H1 (cell line): ENCODE data around the gene PTGES. TPM values are rescaled to one million over a fixed set of nuclear protein-coding genes. Genes with fewer than 3 reads are reported as not detected.

Source experiments
- CTCF ChIA-PET: fragments of 300-600 bp; sonication (Branson Sonifier 250); formaldehyde crosslinking; loops from one replicate; lab custom pipeline; 2021; ENCODE audit not compliant: partially characterized antibody; lab: Charles Lee
- POLR2A ChIA-PET: fragments of 300-600 bp; sonication (Branson Sonifier 250); formaldehyde crosslinking; loops from one replicate; lab custom pipeline; 2021; ENCODE audit warnings: inconsistent platforms; ENCODE audit not compliant: partially characterized antibody; lab: Charles Lee
- DNase-seq, 2 experiments: peaks; one replicate each; pipeline versions ENCODE4 v3.0.0 to v3.0.0-alpha.2; 2010 to 2022; ENCODE audit warnings: low spot score in 2 of 2, low read depth in 1 of 2, mixed read lengths in 1 of 2
- FAIRE-seq: peaks from 2 replicates; lab custom pipeline; 2011; peaks lifted over from hg19 to GRCh38; lab: Jason Lieb, UNC
- H2AFZ ChIP-seq: 2 replicates; pipeline ENCODE4 v1.8.1; 2012; ENCODE audit warnings: low read length, inconsistent platforms
- H2AK5ac ChIP-seq: 2 replicates; pipeline ENCODE4 v1.6.1; 2013; ENCODE audit warnings: low read depth, low read length
- H2BK120ac ChIP-seq: replicated peaks from 2 replicates; pipeline ENCODE3; 2013; ENCODE audit warnings: low read depth, low read length, inconsistent platforms
- H2BK12ac ChIP-seq: 2 replicates; pipeline ENCODE4 v1.6.1; 2013; ENCODE audit warnings: low read depth, low read length
- H2BK15ac ChIP-seq: 2 replicates; pipeline ENCODE4 v1.6.1; 2013; ENCODE audit warnings: low read length
- H2BK20ac ChIP-seq: 2 replicates; pipeline ENCODE4 v1.6.1; 2013; ENCODE audit warnings: low read length
- H2BK5ac ChIP-seq: 2 replicates; pipeline ENCODE4 v1.6.1; 2013; ENCODE audit warnings: low read depth, low read length
- H3K14ac ChIP-seq: 2 replicates; pipeline ENCODE4 v1.6.1; 2013; ENCODE audit warnings: inconsistent platforms; ENCODE audit not compliant: insufficient read length
- H3K18ac ChIP-seq: 2 replicates; pipeline ENCODE4 v1.6.1; 2013; ENCODE audit warnings: low read length; ENCODE audit errors: extremely low read depth
- H3K23ac ChIP-seq: 2 replicates; pipeline ENCODE4 v1.6.1; 2013; ENCODE audit warnings: inconsistent platforms; ENCODE audit not compliant: insufficient read length
- H3K23me2 ChIP-seq: 2 replicates; pipeline ENCODE4 v1.6.1; 2013; ENCODE audit warnings: low read depth, low read length
- H3K27ac ChIP-seq: 2 replicates; pipeline ENCODE4 v1.6.1; 2011; ENCODE audit warnings: low read depth, low read length, inconsistent platforms
- H3K27me3 ChIP-seq, 4 experiments: replicated peaks in 1 of 4; 1 replicate in 1 of 4; 2 replicates in 3 of 4; pipeline versions ENCODE4 v1.6.1 to v1.8.1; 2011 to 2013; ENCODE audit warnings: low read length in 3 of 4, mild to moderate bottlenecking in 3 of 4, inconsistent platforms in 2 of 4, mixed read lengths in 2 of 4, moderate library complexity in 1 of 4; ENCODE audit not compliant: control insufficient read depth in 3 of 4, insufficient read depth in 3 of 4; ENCODE audit errors: extremely low read depth in 1 of 4
- H3K36me3 ChIP-seq, 4 experiments: 2 replicates each; pipeline versions ENCODE4 v1.6.1 to v1.8.1; 2011 to 2013; ENCODE audit warnings: mild to moderate bottlenecking in 4 of 4, low read length in 3 of 4, moderate library complexity in 2 of 4, control low read depth in 1 of 4, inconsistent platforms in 1 of 4; ENCODE audit not compliant: insufficient read depth in 4 of 4, control insufficient read depth in 2 of 4
- H3K4ac ChIP-seq: replicated peaks from 2 replicates; pipeline ENCODE3; 2013; ENCODE audit warnings: low read length, low read depth, mixed read lengths, inconsistent platforms; ENCODE audit not compliant: insufficient read length
- H3K4me1 ChIP-seq, 4 experiments: replicated peaks in 1 of 4; 1 replicate in 1 of 4; 2 replicates in 3 of 4; pipeline versions ENCODE4 v1.6.1 to v1.8.1; 2011 to 2013; ENCODE audit warnings: low read length in 3 of 4, inconsistent platforms in 2 of 4, mixed read lengths in 1 of 4; ENCODE audit not compliant: insufficient read depth in 4 of 4, control insufficient read depth in 3 of 4
- H3K4me2 ChIP-seq, 2 experiments: 2 replicates each; pipeline versions ENCODE4 v1.6.1 to v1.8.1; 2011 to 2013; ENCODE audit warnings: low read depth in 2 of 2, low read length in 2 of 2, control low read depth in 1 of 2, inconsistent platforms in 1 of 2, mild to moderate bottlenecking in 1 of 2; ENCODE audit not compliant: insufficient read depth in 1 of 2
- H3K4me3 ChIP-seq, 4 experiments: fragments of 200-600, 300-600 bp in 1 of 4; sonication (generic), shearing (Covaris generic), sonication (Bioruptor Twin) in 1 of 4; 2 replicates each; pipeline versions ENCODE4 v1.5.1 to v1.8.1; 2011 to 2016; ENCODE audit warnings: low read length in 4 of 4, low read depth in 3 of 4, control low read depth in 2 of 4, inconsistent platforms in 2 of 4, mild to moderate bottlenecking in 2 of 4, mixed read lengths in 1 of 4, moderate library complexity in 1 of 4; ENCODE audit not compliant: insufficient read depth in 2 of 4; ENCODE audit errors: extremely low read depth in 1 of 4
- H3K56ac ChIP-seq: replicated peaks from 2 replicates; pipeline ENCODE3; 2013; ENCODE audit warnings: low read depth, mild to moderate bottlenecking, mixed read lengths, low read length, inconsistent platforms; ENCODE audit not compliant: insufficient read length
- H3K79me1 ChIP-seq: 2 replicates; pipeline ENCODE4 v1.6.1; 2013; ENCODE audit warnings: low read depth, low read length, control low read depth
- H3K79me2 ChIP-seq, 2 experiments: 2 replicates each; pipeline versions ENCODE4 v1.6.1 to v1.8.1; 2012 to 2013; ENCODE audit warnings: low read length in 2 of 2, mild to moderate bottlenecking in 2 of 2, inconsistent platforms in 1 of 2; ENCODE audit not compliant: insufficient read depth in 2 of 2, control insufficient read depth in 1 of 2
- H3K9ac ChIP-seq, 4 experiments: replicated peaks in 1 of 4; 1 replicate in 1 of 4; 2 replicates in 3 of 4; pipeline versions ENCODE4 v1.6.1 to v1.8.1; 2011 to 2013; ENCODE audit warnings: low read depth in 3 of 4, low read length in 3 of 4, control low read depth in 2 of 4, mild to moderate bottlenecking in 2 of 4, moderate library complexity in 2 of 4, inconsistent platforms in 1 of 4; ENCODE audit errors: extremely low read depth in 1 of 4
- H3K9me3 ChIP-seq, 2 experiments: 2 replicates each; pipeline versions ENCODE4 v1.6.1 to v1.8.1; 2012 to 2013; ENCODE audit warnings: mild to moderate bottlenecking in 2 of 2, moderate library complexity in 2 of 2, control low read depth in 1 of 2, inconsistent platforms in 1 of 2, low read depth in 1 of 2, low read length in 1 of 2, mixed read lengths in 1 of 2; ENCODE audit not compliant: insufficient read depth in 2 of 2
- H4K20me1 ChIP-seq, 2 experiments: replicated peaks in 1 of 2; 2 replicates each; pipeline versions ENCODE3 to v1.8.1; 2011 to 2013; ENCODE audit warnings: inconsistent platforms in 2 of 2, low read length in 2 of 2, mild to moderate bottlenecking in 1 of 2; ENCODE audit not compliant: insufficient read depth in 2 of 2, control insufficient read depth in 1 of 2
- H4K5ac ChIP-seq: 2 replicates; pipeline ENCODE4 v1.6.1; 2013; ENCODE audit warnings: low read length, low read depth, mixed read lengths, inconsistent platforms; ENCODE audit not compliant: insufficient read length
- H4K8ac ChIP-seq: 2 replicates; pipeline ENCODE4 v1.8.0; 2013; ENCODE audit warnings: mild to moderate bottlenecking, moderate library complexity, low read length, inconsistent platforms; ENCODE audit not compliant: insufficient read depth; ENCODE audit errors: extremely low read depth
- H4K91ac ChIP-seq: replicated peaks from 2 replicates; pipeline ENCODE3; 2013; ENCODE audit warnings: low read length, mixed read lengths, inconsistent platforms; ENCODE audit not compliant: insufficient read length
- BCL11A ChIP-seq, 2 experiments: IDR thresholded peaks; one replicate each; pipeline ENCODE4 v1.6.1; 2011; ENCODE audit warnings: low read depth in 2 of 2, low read length in 2 of 2, mild to moderate bottlenecking in 2 of 2
- FOSL1 ChIP-seq: IDR thresholded peaks from 2 replicates; pipeline ENCODE4 v1.6.1; 2011; ENCODE audit warnings: mild to moderate bottlenecking, low read depth, low read length, moderate library complexity; ENCODE audit not compliant: insufficient read depth
- KDM4A ChIP-seq: IDR thresholded peaks from one replicate; pipeline ENCODE4 v1.7.1; 2012; ENCODE audit warnings: low read depth, mild to moderate bottlenecking, moderate library complexity, low read length, inconsistent platforms; ENCODE audit not compliant: severe bottlenecking
- MAFK ChIP-seq: IDR thresholded peaks from 2 replicates; pipeline ENCODE4 v1.6.1; 2012; ENCODE audit warnings: low read depth, mild to moderate bottlenecking, improper control_type of control experiment, low read length
- PHF8 ChIP-seq: fragments of 200-600 bp; sonication (generic); conservative IDR thresholded peaks from 2 replicates; pipeline ENCODE4 v1.7.1; 2012; ENCODE audit warnings: low read depth, mild to moderate bottlenecking, inconsistent platforms, low read length, moderate library complexity
- POLR2AphosphoS5 ChIP-seq: IDR thresholded peaks from 2 replicates; pipeline ENCODE4 v1.6.1; 2011; ENCODE audit warnings: low read depth, low read length
- POU5F1 ChIP-seq: IDR thresholded peaks from 2 replicates; pipeline ENCODE4 v1.6.1; 2011; ENCODE audit warnings: low read depth, mild to moderate bottlenecking, low read length, moderate library complexity
- RAD21 ChIP-seq, 2 experiments: IDR thresholded peaks in 1 of 2; conservative IDR thresholded peaks in 1 of 2; 2 replicates each; pipeline ENCODE4 v1.6.1; 2011; ENCODE audit warnings: low read depth in 2 of 2, low read length in 2 of 2, improper control_type of control experiment in 1 of 2, inconsistent platforms in 1 of 2, mild to moderate bottlenecking in 1 of 2, moderate library complexity in 1 of 2
- RBBP5 ChIP-seq: IDR thresholded peaks from 2 replicates; pipeline ENCODE4 v1.7.1; 2012; ENCODE audit warnings: low read depth, mild to moderate bottlenecking, inconsistent platforms, low read length, moderate library complexity, borderline replicate concordance
- RFX5 ChIP-seq: IDR thresholded peaks from 2 replicates; pipeline ENCODE4 v1.6.1; 2011; ENCODE audit warnings: low read depth, low read length, improper control_type of control experiment, borderline replicate concordance
- SAP30 ChIP-seq: fragments of 300-600 bp; sonication (generic); IDR thresholded peaks from 2 replicates; pipeline ENCODE4 v1.7.1; 2012; ENCODE audit warnings: low read length, moderate library complexity, mild to moderate bottlenecking, inconsistent platforms; ENCODE audit not compliant: insufficient read depth, insufficient replicate concordance
- TBP ChIP-seq: IDR thresholded peaks from 2 replicates; pipeline ENCODE4 v1.6.1; 2011; ENCODE audit warnings: low read depth, low read length, improper control_type of control experiment
- TEAD4 ChIP-seq: IDR thresholded peaks from 2 replicates; pipeline ENCODE4 v1.6.1; 2012; ENCODE audit warnings: low read depth, low read length, inconsistent platforms, mixed read lengths
- WGBS, 2 experiments: shearing (Covaris generic) in 1 of 2; methylation state at CpG; one replicate each; pipeline versions ENCODE4 v1.1.6 to v1.1.7; 2013 to 2015; ENCODE audit warnings: low lambda C conversion rate in 2 of 2, mixed read lengths in 2 of 2, inconsistent platforms in 1 of 2, low coverage in 1 of 2, missing lambda C conversion rate in 1 of 2; ENCODE audit not compliant: insufficient replicate concordance in 2 of 2, insufficient coverage in 1 of 2, insufficient read length in 1 of 2; ENCODE audit errors: extremely low coverage in 1 of 2, missing lambda C conversion rate in 1 of 2; 5-methylcytosine and 5-hydroxymethylcytosine counted together
- polyA plus RNA-seq, 7 experiments: library from polyadenylated mRNA; depleted of rRNA in 3 of 7; stranded (reverse) in 5 of 7; unstranded in 2 of 7; fragments of >200 nt in 5 of 7; fragments of 200-250 nt in 2 of 7; gene quantifications; 1 replicate in 5 of 7; 2 replicates in 1 of 7; 4 replicates in 1 of 7; pipeline versions ENCODE4 v1.2.1 to v1.2.3, GENCODE V29; 2011 to 2013; ENCODE audit warnings: missing spikeins in 2 of 7, mixed read lengths in 2 of 7
- total RNA-seq: library from RNA; stranded (reverse); fragmentation: NEBNext Ultra II Directional; extraction: Animal tissue kit (Norgen Biotek cat#: 25700); gene quantifications from 2 replicates; pipeline ENCODE4 v1.2.1, GENCODE V29; 2021

Gene PTGES
- total and polyA plus RNA-seq, 2 of the 8 experiments (the other 6 are each of a cell fraction or from before 2014, with no cell fraction given) = 3.2 to 5.1 TPM

GRCh38 chr9:129750013-129750638 is 2.7 kb downstream of the PTGES start:
- Histone ChIP-seq H2AK5ac (no peak overlapping the region), H2BK20ac (no peak overlapping the region), H4K91ac (no peak overlapping the region), H2BK5ac (no peak overlapping the region), H2BK12ac (no peak overlapping the region), H3K36me3 (no peaks in the 10 kb centered on the region), H2AFZ (no peak overlapping the region), H2BK15ac (no peak overlapping the region), H4K20me1 (no peaks in the 10 kb centered on the region), H3K14ac (no peak overlapping the region), H2BK120ac (no peak overlapping the region), H3K9ac (no peak overlapping the region), H3K79me2 (no peaks in the 10 kb centered on the region), H3K27ac (no peak overlapping the region), H3K4me1 (peaks cover 0 to 12% (median 11%) of the 10 kb centered on the region in 4 experiments; a peak in 5 of 7 replicates), H3K79me1 (no peaks in the 10 kb centered on the region), H4K5ac (no peak overlapping the region), H3K23me2 (no peaks in the 10 kb centered on the region), H3K4ac (no peak overlapping the region), H4K8ac (no peak overlapping the region), H3K4me3 (no peak overlapping the region), H3K27me3 (no peaks in the 10 kb centered on the region; a peak in 1 of 7 replicates), H3K23ac (no peak overlapping the region), H3K56ac (no peak overlapping the region), H3K18ac (no peak overlapping the region), H3K4me2 (no peak overlapping the region), H3K9me3 (no peaks in the 10 kb centered on the region)
- ChIA-PET POLR2A (interaction anchor here (1.1 to 1.7 kb wide), 2 partner anchors 10 to 12 kb away, joined by 4 read pairs; no protein-coding TSS in a partner anchor), CTCF (interaction anchor here (0.9 to 6.4 kb wide), 13 partner anchors 8 to 618 kb away, joined by 3 to 49 read pairs (median 6); no protein-coding TSS in a partner anchor)
- DNase-seq (no peak), FAIRE-seq (no peak)
- WGBS, 2 experiments = 94% methylated on average over 9 of the region's 9 CpGs; no CpG with 5 or more reads in 1 of the 2 experiments
- TF ChIP-seq BCL11A (IDR thresholded peaks at IDR 0.05; ENCODE audit: low read depth in 2 of 2, low read length in 2 of 2) (no peak), TEAD4 (no peak), MAFK (no peak), POU5F1 (no peak), TBP (no peak), POLR2AphosphoS5 (no peak), RFX5 (no peak), RBBP5 (no peak), KDM4A (no peak), FOSL1 (no peak), SAP30 (no peak), RAD21 (IDR thresholded peaks at IDR 0.05 in 1 of 2, conservative IDR thresholded peaks at IDR 0.05 in 1 of 2; ENCODE audit: low read depth in 2 of 2, low read length in 2 of 2) (no peak), PHF8 (no peak)
